ENCODE measurements around the gene EPAS1.

The EPAS1 gene

DNA sequence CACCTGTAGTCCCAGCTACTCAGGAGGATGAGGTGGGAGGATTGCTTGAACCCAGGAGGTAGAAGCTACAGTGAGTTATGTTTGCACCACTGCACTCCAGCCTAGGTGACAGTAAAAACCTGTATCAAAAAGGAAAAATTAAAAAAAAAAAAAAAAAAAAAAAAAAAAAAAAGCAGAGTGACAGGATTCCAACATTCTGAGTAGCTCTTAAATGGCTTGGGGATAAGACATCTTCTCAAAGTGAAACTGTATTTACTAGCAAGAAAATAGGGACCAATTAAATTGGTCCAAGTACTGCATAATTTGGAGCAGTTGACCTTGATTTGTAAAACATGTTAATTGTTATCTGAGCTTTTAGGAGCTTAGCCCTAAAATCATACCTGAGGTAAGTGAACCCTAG lies 116.4 kb downstream of the EPAS1 start:
- DNase-seq = no peak

DNA sequence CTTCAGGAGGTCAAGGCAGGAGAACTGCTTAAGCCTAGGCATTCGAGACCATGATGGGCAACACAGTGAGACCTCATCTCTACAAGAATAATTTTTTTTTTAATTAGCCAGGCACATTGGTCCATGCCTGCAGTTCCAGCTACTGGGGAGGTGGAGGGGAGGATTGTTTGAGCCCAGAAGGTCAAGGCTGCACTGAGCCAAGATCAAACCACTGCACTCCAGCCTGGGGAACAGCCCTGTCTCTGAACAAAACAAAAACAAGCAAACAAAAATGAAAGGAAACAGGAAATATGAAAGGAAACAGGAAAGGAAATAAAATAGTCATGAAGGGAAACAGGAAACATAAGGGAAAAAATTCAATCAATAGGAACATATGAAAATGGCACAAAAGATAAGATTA lies 117.5 kb downstream of the EPAS1 start:
- no peak for DNase-seq

DNA sequence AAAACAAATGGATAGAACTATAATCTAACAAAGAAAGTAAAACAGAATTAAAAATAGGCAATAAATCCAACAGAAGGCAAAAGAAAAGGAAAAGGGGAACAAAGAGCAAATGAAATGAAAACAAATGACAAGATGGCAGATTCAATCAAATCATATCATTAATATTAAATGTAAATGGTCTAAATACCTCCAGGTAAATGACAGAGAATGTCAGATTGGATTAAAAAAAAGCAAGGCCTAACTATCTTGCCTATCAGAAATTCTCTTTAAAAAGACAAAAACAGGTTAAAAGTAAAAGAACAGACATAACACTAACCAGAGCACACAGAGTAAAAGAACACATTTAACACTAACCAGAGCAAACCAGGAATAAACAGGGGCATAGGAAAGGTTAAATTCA lies 119.1 kb downstream of the EPAS1 start:
- DNase-seq = no peak

DNA sequence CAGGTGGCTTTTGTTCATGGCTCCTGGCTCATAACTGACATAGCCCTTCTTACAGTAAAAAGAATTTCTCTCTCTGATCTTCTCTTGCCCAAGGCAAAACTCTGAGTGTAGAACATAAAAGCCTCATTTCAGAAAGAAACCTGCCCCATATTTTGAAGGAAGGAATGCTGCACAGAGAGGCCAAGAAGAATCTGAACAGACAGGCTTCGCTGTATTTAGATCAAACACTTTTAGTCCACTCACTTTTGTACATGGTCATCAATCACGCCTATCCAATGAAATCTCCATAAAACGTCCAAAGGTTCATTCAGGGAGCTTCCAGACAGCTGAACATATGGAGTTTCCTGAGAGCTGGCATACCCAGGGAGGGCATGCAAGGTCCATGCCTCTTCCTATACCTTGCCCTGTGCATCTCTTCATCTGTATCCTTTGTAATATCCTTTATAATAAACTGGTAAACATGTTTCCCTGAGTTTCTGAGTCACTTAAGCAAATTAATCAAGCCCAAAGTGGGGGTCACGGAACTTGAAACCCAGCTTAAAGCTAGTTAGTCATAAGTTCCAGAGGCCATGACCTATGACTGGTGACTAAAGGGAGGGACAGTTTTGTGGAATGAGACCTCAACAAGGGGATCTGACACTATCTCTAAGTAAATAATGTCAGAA lies 119.7 kb downstream of the EPAS1 start:
- no peak for DNase-seq

GRCh38 chr2:46420945-46421344 lies 123.7 kb downstream of the EPAS1 start:
- no peak for DNase-seq

DNA sequence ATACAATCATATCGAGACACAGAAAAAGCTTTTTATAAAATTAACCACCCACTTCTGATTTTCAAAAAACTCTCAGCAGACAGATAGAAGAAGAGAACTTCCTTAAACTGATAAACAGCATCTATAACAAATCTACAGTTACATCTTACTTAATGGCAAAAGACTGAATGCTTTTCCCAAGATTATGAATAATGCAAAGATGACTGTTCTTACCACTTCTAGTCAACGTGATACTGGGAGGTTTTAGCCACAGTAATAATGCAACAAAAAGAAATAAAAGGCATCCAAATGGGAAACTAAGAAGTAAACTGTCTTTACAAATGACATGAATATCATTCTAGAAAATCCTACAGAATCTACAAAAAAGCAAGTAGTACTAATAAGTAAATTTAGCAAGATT lies 124.2 kb downstream of the EPAS1 start:
- DNase-seq = no peak

DNA sequence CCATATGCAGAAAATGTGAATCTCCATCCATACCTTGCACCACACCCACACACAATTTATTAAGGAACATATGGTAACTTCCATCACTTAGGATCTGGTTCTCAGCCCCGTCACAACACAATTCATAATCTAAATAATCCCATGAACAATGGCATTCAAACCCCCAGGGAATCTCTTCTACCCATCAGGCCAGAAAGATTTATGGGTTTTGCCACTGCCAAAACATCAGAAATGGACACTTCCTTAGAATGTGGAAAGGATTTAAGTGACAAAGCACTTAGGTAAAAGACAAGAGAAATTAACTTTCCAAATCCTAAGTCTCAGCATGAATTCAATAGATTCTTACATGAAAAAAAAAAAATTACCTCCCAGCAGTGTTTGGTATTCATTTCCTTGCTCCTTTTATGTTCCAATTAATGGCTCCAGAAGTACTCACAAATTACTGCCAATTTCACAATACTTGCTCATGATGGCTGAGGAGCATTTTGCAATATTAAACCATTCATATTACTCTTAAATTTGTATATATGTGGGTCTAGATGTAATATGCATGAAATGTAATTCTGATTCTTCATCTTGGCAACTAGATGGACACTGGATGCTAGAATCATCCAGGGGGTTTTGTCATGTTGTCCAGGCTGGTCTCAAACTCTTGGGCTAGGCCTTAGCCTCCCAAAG lies 125.6 kb downstream of the EPAS1 start:
- DNase-seq = no peak

DNA sequence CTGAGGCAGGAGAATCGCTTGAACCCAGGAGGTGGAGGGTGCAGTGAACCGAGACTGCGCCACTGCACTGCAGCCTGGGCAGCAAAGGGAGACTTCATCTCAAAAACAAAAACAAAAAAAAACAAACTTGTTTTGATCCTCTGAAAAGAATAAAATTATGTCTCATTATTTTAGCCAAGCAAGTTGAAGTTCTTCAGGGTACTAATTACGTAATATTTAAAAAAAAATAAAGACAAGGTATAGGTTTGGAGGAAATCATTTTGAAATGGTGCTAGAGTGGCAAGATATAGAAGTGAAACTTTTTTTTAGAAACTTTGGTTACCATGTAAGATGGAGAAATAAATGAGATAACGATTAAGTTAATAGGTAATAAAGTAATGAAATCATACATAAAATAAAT lies 127.7 kb downstream of the EPAS1 start:
- DNase-seq = no peak

DNA sequence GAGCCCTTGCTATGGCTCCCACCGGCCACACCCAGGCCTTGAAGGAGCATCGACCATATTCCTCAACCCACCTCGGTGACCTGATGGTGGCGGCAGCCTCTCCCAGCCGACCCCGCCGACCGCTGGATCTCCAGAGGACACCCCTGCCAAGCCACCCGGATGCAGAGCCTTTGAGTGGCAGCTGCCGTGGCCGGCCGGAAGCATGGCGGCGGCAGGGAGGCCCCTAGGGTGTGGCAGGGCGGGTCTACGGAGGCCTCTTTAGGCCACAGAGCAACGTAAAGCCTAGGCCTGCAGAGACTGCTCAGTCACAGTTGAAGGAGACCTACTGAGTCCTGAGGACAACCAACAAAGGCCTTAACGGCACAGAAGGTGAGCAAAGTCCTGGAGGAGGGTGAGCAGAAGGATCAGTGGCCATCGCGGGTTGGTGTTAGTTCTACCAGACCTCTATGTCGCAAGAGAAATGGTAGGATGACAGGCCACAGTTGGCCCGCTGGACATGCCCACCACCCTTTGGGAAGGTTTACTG lies 131.8 kb downstream of the EPAS1 start:
- no peak for DNase-seq

- no peak for DNase-seq
Observed at GRCh38 chr2:46430413-46430812, 133.2 kb downstream of the EPAS1 start.

- DNase-seq = no peak
Observed at GRCh38 chr2:46430992-46431391, 133.8 kb downstream of the EPAS1 start.

DNA sequence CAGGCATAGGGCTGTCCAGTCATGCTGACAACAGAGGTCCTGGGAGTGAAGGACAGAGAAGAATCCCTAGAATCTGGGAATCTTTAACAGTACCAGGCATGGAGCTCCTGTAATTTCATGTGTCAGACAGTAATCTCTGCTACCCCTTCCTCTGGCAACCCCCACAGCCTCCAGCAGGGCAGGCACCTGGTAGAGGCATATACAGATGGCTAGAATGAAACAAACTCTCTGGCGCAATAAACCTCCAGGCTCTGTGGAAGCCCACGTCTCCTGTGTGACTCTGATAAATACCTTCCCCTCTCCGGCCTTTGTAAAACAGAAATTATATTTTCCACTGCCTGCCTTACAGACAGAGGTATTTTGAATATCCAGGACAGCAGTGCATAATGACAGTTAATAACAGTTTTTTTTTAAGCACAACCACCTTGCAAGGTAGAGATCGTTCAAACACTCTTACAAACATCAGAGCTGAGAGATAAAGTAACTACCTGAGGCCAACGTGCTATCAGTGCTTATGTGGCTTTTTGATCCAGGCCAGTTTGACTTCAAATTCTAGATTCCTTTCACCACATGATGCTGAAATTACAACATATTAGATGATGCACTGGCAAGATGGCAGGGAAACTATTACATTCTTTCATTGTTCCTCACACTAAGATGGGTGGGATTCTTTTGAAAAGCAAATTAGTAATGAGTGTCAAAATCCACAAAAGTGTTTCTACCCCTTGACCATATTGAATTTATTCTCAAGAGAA lies 134.5 kb downstream of the EPAS1 start:
- DNase-seq = no peak

DNA sequence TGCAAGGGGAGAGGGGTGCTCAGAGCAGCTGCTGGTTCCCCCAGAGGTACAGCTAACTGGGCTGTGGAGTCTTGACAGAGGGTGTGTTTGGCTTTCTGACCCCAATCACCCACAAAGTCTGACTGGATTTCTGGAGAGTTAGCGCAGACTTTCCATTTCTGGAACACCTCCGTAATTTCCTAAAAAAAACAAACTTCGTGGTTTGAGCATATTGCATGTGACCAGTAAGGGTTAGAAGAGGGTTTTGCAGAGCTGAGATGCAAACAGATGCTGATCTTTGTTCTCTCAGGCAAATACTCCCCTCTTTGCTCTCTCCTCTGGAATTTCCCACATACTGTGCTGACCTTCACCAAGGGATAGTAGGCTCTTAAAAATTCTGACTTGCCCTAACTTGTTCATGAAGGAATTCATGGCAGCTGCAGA lies 137.7 kb downstream of the EPAS1 start:
- no peak for DNase-seq

DNA sequence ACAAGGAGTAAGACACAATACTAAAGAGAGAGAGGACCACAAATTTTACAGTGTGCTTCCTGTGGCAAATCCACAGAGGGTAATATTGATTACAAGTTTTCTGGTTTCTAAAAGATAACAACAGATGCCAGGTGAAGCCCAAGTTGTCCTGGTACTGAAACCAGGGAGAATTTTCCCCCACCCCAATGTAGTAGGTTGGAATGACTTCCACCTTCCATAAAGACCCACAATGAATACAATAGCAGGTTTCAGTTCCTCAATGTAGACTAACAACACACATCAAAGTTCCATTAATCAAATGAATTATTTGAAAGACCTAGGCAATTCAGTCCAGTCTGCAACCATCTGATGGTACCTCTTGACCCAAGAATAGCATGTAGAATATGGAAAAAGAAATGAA lies 138.1 kb downstream of the EPAS1 start:
- no peak for DNase-seq

DNA sequence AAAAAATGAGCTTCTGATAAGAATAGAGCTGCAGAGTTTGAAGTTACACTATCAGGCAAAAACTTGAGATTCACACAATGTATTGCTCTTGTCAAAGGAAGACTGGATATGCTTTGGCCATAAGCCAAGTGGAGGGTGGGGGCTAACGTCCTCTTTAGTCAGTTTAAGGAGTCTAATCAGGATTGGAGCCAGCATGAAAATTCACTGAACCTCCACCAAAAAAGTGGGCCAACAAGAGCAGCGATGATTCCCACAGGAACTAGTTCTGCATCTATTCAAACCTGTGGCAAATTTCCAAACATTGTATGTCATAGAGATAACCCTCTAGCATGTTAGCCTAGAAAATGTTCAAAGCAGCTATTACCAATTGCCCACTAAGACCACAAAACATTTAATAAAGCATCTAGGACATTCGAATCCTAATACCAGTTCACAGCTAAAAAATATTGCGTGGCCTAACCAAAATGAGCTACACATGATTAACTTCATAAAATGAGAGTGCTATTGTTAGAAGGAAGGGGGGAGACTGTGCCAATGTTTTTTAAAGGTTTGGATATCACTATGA lies 138.7 kb downstream of the EPAS1 start:
- DNase-seq = no peak

Measured in T-helper 2 cell (primary cell).